Coronary artery (tissue), 2 donors: Measurements from ENCODE around the gene TSEN54.

ENCODE experiments used
- DNase-seq: peaks from one replicate; pipeline ENCODE4 v3.0.0-alpha.2; 2017; ENCODE audit warnings: low spot score
- H3K27ac ChIP-seq, 2 donors: fragments of 200-600 bp; sonication (generic); one replicate each; pipeline ENCODE4 v1.5.1; 2016 to 2019
- H3K4me3 ChIP-seq: fragments of 200-600 bp; sonication (generic); 2 replicates; pipeline ENCODE4 v1.5.1; 2016; ENCODE audit warnings: mild to moderate bottlenecking, moderate library complexity
- TF ChIP-seq, protein P1 (sequence below): fragments of 200-600 bp; sonication (generic); IDR thresholded peaks from one replicate; pipeline ENCODE4 v1.5.1; 2019; ENCODE audit warnings: antibody characterized with exemption

TSEN54 gene

DNA sequence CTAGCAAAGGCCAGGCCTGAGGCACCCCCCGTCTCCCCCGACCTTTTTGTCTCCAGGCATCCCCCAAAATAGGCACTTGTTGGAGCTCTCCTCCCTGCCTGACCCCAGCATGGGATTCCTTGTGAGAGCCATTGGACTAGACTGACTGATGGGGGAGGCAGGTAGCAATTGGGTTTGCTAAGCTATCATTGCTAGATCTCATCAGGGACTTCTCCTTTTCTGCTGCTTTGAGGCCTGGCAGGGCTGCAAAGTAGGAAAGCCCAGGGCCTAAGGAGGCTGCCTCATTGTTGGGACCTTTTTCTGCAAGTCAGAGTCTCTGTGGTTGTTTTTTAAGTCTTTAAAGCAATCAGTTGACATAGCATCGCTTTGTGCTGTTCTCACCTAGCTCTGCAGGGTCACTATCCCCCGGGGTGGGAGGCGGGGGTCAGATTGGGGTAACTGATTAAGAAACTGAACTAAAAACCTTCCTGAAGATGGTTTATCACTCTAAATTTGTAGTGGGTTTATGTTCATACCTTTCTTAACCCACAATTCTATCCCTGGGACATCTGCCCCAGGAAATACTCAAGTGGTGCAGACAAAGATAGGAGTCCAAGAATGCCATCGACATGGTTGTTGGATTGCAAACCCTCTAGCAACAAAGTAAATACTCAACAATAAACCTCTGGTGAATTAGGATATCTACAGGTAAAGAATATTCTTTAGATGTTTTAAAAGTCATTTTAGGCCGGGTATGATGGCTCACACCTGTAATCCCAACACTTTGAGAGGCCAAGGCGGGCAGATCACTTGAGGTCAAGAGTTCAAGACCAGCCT, 37.2 kb downstream of the TSEN54 start:
- TF ChIP-seq, protein P1, sequence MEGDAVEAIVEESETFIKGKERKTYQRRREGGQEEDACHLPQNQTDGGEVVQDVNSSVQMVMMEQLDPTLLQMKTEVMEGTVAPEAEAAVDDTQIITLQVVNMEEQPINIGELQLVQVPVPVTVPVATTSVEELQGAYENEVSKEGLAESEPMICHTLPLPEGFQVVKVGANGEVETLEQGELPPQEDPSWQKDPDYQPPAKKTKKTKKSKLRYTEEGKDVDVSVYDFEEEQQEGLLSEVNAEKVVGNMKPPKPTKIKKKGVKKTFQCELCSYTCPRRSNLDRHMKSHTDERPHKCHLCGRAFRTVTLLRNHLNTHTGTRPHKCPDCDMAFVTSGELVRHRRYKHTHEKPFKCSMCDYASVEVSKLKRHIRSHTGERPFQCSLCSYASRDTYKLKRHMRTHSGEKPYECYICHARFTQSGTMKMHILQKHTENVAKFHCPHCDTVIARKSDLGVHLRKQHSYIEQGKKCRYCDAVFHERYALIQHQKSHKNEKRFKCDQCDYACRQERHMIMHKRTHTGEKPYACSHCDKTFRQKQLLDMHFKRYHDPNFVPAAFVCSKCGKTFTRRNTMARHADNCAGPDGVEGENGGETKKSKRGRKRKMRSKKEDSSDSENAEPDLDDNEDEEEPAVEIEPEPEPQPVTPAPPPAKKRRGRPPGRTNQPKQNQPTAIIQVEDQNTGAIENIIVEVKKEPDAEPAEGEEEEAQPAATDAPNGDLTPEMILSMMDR = no peak
- DNase-seq = no peak
- Histone ChIP-seq H3K27ac (no peak overlapping the region), H3K4me3 (no peak overlapping the region)

DNA sequence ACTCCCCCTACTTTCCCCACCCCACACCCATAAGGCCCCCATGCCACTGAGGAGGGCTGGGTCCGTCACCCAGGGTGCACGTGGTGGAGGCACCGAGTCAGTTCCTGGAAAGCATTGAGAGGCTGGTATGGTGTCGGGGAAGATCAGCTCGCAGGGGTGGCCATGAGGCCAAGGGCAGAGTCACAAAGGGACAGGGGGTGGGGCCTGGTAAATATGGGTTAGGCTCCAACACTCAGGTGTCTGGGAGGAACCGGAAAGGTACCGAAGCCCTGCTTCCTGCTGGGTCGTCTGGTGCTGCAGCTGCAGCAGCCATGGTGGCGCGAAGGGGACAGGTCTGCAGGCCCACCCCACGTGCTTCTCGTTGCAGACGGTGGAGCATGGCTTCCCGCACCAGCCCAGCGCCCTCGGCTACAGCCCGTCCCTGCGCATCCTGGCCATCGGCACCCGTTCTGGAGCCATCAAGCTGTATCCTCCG, 39.4 kb downstream of the TSEN54 start:
- Histone ChIP-seq H3K27ac (no peak overlapping the region), H3K4me3 (no peak overlapping the region)
- TF ChIP-seq, protein P1 = no peak
- no peak for DNase-seq

DNA sequence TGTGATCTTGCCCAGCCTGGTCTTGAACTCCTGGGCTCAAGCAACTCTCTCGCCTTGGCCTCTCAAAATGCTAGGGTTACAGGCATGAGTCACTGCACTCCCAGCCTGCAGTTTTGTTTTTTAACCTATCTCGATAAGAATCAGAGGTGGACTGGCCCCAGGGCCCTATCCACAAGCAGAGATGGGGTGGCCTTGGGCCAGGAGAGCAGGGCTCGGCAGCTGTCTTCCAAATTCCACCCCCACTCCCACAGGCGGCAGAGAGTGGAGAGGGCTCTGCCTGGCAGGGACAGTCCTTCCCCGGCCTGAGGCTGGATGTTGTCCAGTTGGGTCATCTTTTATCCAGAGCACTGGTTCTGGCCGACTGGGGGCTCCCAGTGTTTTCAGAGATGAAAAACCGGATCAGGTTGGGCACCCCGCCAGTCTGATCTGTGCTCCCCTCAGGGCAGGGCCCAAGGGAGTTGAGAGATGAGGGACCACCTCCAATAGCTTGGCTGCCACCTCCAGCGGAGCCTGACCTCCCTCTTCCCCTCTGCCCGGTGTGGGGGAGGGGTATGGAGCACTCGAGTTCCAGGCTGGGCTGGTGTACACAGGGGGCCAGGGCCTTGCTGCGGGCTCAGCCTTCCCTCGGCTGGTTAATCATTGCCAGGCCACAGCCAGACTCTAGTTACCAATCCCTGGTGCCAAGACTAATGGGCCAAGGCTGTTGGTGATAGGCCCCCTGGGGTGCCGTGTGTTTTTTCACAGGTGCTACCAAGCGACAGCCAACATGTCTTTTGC, 40.9 kb downstream of the TSEN54 start:
- no peak for DNase-seq
- Histone ChIP-seq H3K4me3 (no peak overlapping the region), H3K27ac (no peak overlapping the region)
- TF ChIP-seq, protein P1 = no peak

DNA sequence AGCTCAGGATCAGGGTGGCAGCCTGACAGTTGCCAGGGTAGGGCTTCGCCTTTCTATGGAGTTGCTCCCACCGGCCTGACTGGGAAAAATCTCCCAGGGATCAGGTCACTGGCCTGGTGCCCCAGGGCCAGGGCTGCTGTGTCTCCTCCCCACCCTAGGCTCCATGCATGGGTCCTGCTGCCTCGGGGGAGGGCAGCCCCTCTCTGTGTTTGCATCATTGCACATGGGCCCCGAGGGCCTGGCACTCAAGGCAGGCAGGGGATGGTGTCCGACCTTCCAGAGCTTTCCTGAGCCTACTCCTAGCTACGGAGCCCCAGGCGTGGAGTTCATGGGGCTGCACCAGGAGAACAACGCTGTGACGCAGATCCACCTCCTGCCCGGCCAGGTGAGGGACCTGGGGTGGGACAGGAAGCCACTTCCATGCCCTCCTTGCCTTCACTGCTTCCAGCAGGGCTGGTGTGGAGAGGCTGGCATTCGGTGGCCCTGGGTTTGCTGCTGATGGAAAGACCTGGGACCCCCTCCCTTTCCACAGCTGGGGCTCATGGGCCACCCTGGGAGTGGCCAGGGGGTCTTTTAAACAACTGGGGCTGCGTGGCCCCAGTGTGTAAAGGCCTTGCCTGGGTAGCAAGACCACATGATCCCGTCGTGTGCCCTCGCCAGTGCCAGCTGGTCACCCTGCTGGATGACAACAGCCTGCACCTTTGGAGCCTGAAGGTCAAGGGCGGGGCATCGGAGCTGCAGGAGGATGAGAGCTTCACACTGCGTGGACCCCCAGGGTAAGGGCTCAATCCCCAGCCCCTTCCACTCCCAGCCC, 41.7 kb downstream of the TSEN54 start:
- DNase-seq = no peak
- TF ChIP-seq, protein P1 = no peak
- no peak overlapping the region for H3K4me3 ChIP-seq
- no peak overlapping the region for H3K27ac ChIP-seq

DNA sequence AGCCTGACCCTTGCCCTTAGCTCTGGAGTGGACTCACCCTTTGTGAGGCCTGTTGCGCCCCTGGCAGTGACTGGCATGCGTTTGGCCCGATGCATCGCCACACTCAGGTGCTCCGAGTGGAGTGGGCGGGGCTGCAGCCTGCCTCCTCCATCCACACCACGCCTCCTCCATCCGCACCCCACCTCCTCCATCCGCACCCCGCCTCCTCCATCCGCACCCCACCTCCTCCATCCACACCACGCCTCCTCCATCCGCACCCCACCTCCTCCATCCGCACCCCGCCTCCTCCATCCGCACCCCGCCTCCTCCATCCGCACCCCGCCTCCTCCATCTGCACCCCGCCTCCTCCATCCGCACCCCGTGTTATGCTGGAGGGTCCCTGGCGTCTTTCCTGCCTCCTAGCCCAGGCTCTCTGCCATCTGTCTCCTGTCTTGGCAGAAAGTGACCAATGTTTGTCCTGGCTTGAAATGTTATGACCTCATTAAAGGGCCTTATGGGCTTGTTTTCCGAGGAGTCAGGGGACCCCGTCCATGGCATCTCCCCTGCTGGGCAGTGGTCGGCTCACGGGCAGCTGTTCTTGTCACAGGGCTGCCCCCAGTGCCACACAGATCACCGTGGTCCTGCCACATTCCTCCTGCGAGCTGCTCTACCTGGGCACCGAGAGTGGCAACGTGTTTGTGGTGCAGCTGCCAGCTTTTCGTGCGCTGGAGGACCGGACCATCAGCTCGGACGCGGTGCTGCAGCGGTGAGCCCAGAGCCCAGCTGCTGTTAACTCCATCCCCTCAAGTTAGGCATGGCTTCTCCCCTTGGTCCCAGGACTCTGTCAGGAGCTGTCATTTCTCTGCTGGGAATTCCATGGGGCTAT, 42.6 kb downstream of the TSEN54 start:
- H3K4me3 ChIP-seq = no peak overlapping the region
- H3K27ac ChIP-seq = no peak overlapping the region

More for the DNA sequence above, 42.6 kb downstream of the TSEN54 start:
- TF ChIP-seq, protein P1 = no peak
- DNase-seq = no peak
